GM18873 (cell line): ENCODE measurements around the gene CDC37.

Source experiments
- ATAC-seq: cut with Tn5 transposase; IDR thresholded peaks from one replicate; pipeline ENCODE4 v1.9.1; 2021; ENCODE audit warnings: mild to moderate bottlenecking, moderate library complexity, moderate number of reproducible peaks; ENCODE audit not compliant: unreplicated experiment, low FRiP score

The CDC37 gene

DNA sequence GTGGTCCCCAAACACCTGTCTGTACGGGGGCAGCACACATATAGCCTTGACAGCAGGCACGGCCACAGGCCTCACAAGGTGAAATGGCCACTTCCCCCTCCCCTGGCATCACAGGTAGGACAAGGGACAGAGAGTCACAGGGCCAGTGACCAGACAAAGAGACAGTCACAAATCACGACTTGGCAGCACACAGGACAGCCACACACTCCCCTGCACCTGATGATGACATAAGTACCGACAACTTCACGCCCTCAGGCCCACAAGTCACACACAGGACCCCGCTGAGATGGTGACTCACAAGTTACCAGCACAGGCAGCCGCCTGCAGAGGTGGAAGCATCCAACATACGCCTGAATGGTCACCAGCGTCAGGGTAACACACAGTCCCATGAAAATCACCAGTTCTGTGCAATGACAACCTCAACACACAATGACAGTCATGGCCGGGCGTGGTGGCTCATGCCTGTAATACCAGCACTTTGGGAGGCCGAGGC lies 39.5 kb downstream of the CDC37 start:
- ATAC-seq, result no peak

DNA sequence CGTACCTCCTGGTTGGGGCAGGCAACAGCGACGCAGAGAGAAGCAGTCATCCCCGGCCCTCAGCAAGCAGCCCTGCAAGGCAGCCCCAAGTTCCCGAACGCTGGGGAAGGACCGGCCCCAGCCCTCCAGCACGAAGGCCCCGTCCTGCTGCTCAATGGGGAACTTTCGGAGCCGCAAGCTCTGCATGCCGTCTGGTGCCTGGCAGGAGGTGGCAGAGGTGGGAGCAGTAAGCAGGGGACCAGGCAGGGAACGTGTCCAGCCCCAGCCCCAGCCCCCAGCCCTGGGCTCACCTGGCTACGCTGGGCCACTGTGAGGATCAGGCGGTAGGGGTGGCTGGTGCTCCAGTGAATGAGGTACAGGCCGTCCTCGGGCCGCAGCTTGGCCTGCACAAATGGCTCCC lies 41.1 kb downstream of the CDC37 start:
- ATAC-seq, result no peak

DNA sequence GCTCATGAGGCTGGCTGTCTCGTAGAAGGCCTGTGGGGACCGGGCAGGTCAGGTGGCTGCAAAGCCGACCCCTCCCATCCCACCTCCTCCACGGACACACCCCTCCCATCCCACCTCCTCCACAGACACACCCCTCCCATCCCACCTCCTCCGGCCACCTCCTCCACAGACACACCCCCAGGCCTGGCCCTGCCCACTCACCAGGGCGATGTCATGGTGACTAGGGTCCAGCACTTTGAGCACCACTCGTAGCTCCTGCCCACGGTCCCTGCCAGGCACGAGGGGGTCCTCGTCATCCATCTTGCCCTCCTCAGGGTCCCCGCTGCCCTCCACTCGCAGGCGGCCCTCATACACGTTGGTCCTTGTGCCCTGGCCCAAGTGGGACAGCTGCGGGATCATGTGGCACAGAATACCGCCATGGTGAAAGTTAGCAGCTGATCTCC lies 41.8 kb downstream of the CDC37 start:
- ATAC-seq, result no peak

DNA sequence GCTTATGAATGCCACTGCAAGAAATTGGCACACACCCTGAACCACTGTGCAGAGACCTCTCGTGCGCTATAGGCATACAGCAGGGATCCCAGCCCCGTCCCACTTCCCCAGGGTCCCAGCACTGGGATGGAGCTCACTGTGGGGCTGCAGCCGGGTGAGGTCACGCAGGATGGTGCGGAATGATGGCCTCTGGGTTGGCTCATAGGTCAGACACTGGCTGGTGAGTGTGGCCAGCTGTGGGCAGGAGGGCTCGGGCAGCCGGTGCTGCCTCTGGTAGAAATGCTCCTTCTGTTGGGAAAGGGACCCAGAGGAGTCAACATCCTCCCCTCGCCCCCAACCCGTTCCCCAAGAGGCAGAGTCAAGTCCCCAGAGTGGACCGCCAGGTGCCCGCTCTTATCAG lies 46.9 kb downstream of the CDC37 start:
- no peak for ATAC-seq

DNA sequence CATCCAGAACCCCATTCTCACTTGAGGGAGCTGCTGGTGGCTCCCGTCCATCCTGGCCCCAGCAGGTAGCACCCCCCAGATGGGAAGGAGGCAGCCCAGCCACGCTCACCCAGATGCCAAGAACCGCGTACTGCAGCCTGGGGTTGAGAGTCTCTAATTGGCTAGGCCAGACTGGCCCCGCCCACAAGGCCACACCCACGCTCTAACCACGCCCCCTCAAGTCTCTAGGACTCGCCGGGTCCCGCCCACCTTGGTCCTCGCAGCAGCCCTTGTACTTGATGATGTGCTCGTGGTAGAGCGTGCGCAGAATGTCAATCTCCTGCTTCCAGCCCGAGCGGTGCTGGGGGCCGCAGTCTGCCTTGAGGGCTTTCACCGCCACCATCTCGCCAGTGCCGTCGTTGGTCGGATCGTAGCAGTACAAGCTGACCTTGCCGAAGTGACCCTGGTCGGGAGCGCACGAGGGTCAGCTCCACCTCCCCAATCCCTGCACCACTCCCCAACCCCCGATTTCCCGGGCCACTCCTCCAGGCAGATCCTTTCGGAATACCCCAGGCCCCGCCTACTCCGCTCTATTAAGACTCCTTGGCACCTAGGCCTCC lies 49.5 kb downstream of the CDC37 start:
- ATAC-seq, result no peak

DNA sequence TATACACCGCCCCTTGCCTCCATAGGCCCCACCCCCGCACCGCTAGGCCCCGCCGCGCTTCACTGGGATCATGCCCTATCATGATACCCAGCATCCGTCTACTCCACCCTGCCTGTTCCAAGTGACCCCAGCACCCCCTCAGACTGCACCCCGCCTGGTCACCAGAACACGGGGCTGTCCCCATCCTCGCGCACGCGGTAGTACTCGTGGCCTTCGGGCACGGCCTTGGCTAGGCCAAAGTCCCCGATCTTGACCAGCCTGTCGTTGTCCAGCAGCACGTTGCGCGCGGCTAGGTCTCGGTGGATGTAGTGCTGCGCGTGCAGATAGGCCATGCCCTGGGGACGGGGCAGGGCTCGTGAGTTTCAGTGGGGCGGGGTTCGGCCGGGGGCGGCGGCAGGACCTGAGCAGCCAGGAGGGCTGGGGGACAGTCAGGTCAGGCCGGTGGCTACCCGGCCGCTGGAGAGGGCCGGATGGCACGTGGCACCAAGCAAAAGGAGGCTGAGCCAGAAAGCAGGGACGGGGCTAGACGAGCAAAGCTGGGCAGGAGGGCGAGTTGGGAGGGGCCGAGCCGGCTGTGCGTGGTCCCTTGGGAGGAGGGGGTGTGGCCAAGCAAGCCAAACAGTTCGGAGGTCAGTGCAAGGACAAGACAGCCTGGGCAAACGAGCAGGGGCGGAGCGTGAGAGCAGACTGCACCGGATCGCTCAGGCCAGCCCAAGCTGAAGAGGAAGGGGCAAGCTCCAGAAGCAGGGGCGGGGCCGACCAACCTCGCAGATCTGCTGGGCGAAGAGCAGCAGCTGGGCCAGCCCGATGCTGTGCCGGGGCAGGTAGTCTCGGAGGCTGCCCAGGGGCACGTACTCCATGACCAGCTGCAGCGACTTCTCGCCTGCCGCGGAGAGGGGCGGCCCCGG lies 50.3 kb downstream of the CDC37 start:
- no peak for ATAC-seq

DNA sequence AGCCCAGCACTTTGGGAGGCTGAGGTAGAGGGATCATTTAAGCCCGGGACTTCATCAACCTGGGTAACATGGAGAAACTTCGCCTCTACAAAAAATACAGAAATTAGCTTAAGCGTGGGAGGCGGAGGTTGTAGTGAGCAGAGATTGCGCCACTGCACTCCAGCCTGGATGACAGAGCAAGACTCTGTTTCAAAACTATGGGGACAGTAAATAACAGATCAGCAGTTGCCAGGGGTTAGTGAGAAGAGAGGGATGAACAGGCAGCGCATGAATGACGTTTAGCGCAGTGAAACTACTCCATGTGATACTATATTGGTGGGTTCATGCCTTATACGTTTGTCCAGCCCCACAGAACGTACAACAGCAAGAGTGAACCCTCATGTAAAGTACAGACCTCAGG lies 56.8 kb downstream of the CDC37 start:
- ATAC-seq, result no peak

DNA sequence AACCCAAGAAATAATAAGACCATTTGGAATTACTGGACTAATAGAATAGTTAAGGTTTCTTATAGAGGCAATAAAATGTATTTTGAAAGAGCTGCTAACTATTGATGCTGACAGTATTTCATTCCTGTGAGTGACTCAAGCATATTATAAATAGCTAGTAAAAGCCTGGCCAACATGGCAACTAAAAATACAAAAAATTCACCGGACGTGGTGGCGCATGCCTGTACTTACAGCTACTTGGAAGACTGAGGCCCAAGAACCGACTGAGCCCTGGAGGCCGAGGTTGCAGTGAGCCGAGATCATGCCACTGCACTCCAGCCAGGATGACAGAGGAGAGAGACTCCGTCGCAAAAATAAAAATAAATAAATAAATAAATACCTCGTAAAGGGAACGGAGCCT lies 58.6 kb downstream of the CDC37 start:
- ATAC-seq, result no peak

DNA sequence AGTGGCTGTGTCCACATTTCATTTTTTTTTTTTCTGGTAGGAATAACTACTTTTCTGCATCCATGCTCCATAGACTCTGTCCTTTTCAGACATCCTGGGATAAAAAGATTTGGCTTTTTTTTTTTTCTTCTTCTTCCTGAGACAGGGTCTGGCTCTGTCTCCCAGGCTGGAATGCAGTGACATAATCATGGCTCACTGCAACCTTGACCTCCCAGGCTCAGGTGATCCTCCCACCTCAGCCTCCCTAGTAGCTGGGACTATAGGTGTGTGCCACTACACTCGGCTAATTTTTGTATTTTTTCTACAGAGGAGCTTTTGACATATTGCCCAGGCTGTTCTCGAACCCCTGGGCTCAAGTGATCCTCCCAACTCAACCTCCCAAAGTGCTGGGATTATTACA lies 59.8 kb downstream of the CDC37 start:
- no peak for ATAC-seq
